Stimulated activated CD4-positive, alpha-beta T cell treated with anti-CD3 and anti-CD28 coated beads, Interleukin-1b, Interleukin-23, amount 100 ng/mL, for 24 hours (primary cell): Measurements from ENCODE around the gene ELAVL1.

Source experiments
- DNase-seq, 4 experiments: peaks; one replicate each; pipeline ENCODE4 v3.0.0-alpha.2; 2020; ENCODE audit warnings: low read depth in 4 of 4, low spot score in 1 of 4

The ELAVL1 gene

GRCh38 chr19:7986321-7987113 lies 18.9 kb downstream of the ELAVL1 start:
- DNase-seq: no peak

- no peak for DNase-seq
These were observed 19.9 kb downstream of the ELAVL1 start for GRCh38 chr19:7985481-7985911.

GRCh38 chr19:7983995-7984837 lies 21.2 kb downstream of the ELAVL1 start:
- DNase-seq: no peak

- DNase-seq: no peak
These were observed 22.0 kb downstream of the ELAVL1 start for GRCh38 chr19:7983286-7983950.

GRCh38 chr19:7982651-7983099 lies 22.8 kb downstream of the ELAVL1 start:
- DNase-seq: no peak

- DNase-seq: no peak
These were observed 23.3 kb downstream of the ELAVL1 start for GRCh38 chr19:7982103-7982502.

- no peak for DNase-seq
These were observed 23.8 kb downstream of the ELAVL1 start for GRCh38 chr19:7981661-7982060.

- DNase-seq: no peak
These were observed 24.2 kb downstream of the ELAVL1 start for GRCh38 chr19:7981199-7981598.

- no peak for DNase-seq
These were observed 24.8 kb downstream of the ELAVL1 start for GRCh38 chr19:7980635-7981121.

GRCh38 chr19:7980168-7980567 lies 25.3 kb downstream of the ELAVL1 start:
- no peak for DNase-seq

- no peak for DNase-seq
These were observed 25.9 kb downstream of the ELAVL1 start for GRCh38 chr19:7979559-7979958.

- no peak for DNase-seq
These were observed 26.4 kb downstream of the ELAVL1 start for GRCh38 chr19:7979011-7979410.

- DNase-seq: no peak
These were observed 27.1 kb downstream of the ELAVL1 start for GRCh38 chr19:7978179-7978825.

GRCh38 chr19:7977723-7978040 lies 27.8 kb downstream of the ELAVL1 start:
- DNase-seq: no peak

GRCh38 chr19:7977021-7977722 lies 28.3 kb downstream of the ELAVL1 start:
- no peak for DNase-seq

- no peak for DNase-seq
These were observed 29.0 kb downstream of the ELAVL1 start for GRCh38 chr19:7976461-7976860.

GRCh38 chr19:7975037-7975436 lies 30.4 kb downstream of the ELAVL1 start:
- DNase-seq: no peak

GRCh38 chr19:7973883-7974282 lies 31.6 kb downstream of the ELAVL1 start:
- DNase-seq: no peak

- DNase-seq: no peak
These were observed 33.6 kb downstream of the ELAVL1 start for GRCh38 chr19:7971553-7972520.
